NOMO-1 (cell line): Measurements from ENCODE around the gene KCNJ10.

Experiments
- DNase-seq, 2 experiments: peaks; one replicate each; lab custom pipeline; 2025; ENCODE audit not compliant: unreplicated experiment in 2 of 2; lab: John Stamatoyannopoulos, UW

Gene KCNJ10

DNA sequence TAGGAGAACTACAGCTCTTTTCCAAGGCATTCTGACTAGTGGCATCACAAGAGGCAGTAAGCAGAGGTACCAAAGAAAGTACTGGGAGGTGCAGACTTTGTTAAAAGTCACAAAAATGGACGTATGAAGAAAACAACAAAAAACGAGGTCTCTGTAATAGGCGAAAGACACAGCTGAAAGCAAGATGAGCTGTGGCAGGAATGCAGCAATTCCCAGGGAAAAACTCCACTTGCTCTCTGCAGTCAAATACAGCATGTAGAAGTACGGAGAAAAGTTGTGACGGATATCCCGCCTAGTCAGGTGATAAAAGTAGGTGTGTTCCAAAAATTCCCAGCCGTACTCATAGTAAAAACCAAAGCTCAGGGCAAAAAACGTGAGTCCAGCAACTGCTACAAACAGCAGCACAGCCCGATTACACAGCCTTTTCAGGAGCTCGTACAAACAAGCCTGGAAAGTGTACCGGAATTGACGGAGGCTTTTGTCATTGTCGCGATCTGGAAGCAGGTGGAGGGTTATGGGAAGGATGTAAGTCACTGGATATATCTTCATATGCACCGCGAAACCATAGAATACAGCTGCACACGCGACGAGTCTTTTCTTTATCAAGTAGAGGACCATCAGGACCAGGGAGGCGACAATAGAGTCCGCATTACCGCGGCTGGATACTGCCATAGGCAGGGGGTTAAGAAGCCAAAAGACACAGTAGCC, 39.1 kb downstream of the KCNJ10 start:
- peak in 1 of 2 experiments; percentile 12 for DNase-seq

DNA sequence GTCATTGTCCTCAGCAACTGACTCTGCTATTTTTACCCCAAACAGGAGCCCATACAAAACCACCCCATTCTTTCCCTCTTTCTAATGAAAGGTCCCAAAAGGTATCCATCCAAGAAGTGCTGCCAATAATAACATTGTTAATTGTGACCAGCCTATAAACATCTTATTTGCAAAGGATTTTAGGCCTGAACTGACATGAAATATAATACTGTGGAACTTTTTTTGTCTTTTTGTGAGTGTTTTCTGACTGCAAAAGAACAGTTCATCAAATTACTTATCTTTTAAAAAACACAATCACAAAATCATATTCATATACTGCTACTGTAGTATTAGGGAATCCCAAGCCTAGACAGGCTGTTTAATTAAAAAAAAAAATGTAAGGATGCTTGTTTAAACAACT, 41.5 kb downstream of the KCNJ10 start:
- DNase-seq = no peak

DNA sequence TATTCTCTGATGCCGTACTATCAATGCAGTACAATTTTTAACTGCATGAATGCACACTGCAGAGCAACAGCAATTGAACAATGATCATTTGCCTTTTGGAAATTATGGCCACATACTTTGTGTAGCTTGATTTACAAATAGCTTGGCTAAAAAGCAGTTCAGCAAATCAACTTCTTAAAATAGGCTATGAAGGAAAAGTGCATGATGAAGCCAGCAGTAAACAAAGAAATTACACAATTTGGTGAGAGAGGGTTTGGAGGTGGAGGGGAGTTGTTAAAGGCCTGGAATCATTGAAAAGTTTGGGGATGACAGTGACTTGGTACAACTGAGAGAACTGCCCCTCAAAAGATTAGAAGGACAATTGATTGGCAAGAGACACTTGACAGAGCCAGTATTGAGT, 44.6 kb downstream of the KCNJ10 start:
- no peak for DNase-seq

DNA sequence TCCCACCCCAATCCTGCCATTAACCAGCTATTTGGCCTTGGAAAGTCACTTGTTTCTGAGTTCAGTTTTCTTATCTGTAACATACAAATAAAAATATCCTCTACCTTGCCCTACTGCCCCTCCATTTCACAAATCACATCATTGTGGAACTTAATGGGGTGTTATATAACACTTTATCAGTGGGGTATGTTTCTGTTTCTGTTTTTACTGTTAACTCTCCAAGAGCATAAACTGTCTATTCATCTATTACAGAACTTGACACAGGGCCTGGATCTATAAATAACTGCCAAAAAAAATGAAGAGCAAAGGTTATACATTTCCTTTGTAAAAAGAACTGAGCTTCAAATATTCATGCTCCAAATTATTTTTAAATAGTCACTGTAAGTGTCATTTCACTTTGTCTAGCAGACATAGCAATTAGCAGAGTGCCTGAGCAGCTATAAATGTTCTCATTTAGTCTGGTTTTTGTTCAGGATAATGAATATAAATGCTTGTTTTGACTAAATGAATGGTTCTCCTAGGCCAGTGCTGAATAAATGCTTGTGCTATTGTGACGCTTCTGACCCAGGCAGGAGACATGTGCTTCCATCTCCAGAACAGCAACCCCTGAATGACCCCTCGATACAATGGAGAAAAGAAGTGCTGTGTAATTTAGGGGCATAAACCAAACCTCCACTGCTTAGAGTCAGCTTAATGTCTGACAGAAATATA, 45.6 kb downstream of the KCNJ10 start:
- DNase-seq = no peak

DNA sequence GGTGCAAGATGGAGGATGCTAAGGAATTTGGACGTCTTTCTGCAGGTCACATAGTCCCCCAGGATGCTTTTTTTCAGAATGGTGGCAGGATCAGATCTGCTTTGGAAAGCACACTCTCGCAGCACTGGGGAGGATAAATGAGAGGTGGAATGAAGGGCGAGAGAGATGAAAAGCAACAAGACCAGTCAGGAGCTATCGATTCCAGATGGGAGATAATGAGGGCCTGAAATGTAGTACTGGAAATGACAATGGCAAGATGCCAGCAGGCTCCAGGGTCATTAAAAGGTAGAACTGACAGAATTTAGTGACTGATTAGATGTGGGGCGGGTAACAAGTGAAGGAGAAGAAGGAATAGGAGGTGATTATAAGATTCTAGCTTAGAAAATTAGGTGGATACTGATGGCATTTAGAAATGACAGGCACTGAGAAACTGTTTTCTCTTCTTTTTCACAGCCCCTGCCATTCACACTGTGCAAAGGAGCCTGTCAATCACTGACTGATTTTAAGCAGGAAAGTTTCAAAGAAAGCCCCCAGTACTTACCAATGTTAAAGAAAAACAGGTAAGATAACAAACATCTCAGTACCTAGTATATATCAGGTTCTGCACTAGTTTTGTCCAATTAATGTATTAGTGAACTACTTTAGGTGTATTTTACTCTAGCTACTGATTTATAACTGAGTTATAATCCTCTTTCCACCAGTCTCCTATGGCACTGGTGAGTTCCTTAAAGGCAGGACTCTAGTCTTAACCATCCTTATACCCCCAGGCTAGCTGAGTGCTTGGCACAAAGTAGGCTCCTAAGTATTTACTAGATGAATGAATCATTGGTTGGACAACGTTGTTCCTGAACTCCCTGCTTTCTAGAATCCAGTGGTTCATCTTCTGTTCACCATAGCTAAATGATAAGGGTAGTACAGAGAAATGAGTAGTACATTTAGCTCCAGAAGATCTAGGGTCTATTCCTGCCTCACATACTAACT, 47.3 kb downstream of the KCNJ10 start:
- no peak for DNase-seq

DNA sequence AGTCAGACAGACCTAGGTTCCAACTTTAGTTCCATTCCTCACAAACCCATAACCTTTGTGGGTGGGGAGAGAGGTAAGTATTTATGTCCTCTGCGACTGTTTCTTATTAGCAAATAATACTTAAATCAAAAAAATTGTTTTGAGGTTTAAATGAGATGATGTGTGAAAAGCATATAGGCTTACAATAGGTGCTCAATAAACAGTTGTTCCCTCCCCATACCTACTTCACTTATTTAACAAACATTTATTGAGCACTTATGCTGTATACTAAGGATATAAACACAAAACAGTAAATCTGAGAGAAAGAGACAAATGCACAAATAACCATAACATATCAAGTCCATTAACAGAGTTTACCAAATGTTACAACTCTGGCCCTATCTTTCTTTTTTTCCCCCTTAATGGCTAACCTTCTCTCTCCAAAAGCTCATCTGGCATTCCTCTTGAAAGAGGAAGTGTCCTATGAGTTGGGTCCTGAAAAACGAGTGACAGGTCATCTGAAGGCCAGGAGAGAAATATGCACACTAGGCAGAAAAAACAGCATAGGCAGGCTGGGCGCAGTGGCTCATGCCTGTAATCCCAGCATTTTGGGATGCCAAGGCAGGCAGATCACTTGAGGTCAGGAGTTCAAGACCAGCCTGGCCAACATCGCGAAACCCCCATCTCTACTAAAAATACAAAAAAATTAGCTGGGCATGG, 48.4 kb downstream of the KCNJ10 start:
- no peak for DNase-seq

DNA sequence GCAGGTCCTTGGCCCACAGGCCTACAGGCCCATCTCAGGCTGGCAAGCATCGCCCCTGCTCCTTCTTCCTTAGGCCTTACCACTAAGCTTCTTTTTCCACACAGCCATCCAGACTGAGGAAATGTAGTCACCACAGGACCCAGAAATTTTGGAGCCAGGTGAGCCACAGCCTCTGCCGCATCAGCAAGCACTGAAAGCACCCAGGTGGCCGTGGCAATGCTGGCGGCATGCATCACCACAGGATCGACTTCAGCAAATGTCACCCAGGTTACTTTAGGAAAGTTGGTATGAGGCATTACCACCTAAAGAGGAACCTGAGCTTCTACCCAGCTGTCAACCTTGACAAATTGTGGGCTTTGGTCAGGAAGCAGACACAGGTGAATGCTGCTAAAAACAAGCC, 49.8 kb downstream of the KCNJ10 start:
- DNase-seq = no peak

DNA sequence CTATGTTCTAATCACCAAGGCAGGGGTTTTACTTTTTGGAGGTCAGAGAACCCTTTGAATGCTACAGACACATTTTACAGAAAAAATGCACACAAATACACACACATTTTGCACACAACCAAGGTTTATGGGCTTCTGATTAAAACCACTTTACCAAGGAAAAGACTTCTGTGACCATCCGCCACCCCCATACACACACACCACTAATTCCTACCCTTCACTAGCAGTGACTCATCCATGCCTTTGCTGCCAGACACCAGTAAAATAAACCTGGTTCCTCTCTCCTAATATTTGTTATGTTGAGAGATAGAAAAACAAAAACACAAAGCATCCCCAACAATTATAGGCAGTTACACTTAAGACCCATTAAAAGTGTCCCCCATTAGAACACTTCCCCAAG, 51.1 kb downstream of the KCNJ10 start:
- no peak for DNase-seq

DNA sequence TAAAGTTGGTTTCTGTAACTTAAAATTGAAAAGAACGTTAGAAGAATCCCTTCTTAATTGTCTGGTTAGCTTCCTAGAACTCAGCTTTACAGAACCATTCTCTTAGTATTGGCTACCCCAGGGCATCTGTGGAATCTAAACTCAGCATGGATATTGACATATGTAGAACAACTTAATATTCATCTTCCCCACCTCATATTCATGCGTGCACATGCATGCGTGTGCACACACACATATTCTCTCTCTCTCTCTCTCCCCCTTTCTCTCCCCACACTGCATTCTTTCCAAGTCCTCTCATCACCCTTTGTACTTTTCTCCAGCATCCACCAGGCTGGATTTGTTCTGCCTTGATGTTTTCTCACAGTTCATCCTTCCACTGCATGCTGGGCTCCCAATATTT, 51.6 kb downstream of the KCNJ10 start:
- DNase-seq = no peak

DNA sequence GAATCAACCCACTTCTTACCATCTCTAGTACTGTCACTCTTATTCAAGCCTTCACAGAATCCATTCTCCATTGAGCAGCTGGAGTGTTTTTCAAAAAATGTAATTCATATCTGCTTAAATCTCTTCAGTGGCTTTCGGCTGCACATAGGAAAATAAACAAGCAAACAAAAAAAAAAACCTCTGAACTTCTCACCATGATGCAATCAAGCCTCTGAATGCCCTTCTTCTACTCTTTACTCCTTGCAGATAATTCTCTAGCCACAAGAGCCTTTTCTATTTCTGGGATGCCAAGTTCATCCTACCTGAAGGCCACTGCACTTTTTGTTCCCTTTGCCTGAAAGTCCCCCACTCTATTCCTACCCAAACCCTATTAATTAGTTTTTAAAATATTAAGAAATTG, 52.4 kb downstream of the KCNJ10 start:
- DNase-seq = no peak

DNA sequence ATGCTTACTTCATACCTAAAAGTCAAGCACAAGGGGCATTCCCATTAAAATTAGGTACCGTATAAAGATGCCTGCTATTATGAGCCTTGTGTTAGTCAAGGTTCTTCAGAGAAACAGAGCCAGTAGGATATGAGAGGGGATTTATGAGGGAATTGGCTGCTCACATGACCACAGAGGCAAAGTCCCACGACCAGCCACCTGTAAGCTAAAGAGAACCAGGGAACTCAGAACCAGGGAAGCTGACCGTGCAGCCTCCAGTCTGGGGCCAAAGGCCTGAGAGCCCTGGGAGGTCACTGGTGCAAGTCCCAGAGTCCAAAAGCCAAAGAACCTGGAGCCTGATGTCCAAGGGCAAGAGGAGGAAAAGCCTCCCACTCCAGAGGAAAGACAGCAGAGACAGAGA, 58.2 kb downstream of the KCNJ10 start:
- no peak for DNase-seq

DNA sequence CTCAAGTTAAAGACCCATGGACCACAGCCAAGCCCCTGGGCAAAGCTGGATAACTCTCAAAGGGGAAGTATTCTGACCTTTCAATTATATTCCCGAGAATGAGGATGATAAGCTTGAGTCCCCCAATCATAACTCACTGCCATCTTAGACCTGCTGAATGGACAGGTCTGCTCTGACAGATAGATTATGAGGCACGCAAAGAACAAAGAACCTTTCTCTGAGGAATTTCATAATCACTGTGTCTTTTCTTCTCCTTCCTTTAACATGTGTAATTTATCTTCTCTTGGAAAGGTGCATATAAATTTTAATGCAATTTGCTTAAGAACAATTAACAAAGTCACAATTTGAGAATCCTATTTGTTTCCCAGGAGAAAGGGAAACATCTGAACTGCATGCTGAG, 60.2 kb downstream of the KCNJ10 start:
- DNase-seq = no peak

DNA sequence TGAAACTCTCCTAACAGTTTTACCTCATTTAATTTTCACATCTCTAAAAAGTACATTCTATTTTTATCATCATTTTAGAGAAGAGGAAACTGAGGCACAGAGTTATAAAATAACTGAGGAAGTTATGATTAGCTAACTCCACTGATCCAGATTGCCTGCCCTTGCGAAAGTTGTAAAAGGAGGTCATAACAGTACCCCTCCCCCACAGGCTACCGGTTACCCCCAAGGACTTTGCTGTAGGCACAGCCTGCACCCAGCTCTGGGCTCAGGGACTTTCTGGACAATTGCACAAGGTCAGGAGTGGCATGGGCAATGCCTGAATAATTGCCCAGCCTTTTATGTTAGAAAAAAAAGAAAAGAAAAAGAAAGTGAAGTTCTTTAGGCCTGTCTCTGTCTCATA, 60.9 kb downstream of the KCNJ10 start:
- DNase-seq = peak; percentile 19 to 28

DNA sequence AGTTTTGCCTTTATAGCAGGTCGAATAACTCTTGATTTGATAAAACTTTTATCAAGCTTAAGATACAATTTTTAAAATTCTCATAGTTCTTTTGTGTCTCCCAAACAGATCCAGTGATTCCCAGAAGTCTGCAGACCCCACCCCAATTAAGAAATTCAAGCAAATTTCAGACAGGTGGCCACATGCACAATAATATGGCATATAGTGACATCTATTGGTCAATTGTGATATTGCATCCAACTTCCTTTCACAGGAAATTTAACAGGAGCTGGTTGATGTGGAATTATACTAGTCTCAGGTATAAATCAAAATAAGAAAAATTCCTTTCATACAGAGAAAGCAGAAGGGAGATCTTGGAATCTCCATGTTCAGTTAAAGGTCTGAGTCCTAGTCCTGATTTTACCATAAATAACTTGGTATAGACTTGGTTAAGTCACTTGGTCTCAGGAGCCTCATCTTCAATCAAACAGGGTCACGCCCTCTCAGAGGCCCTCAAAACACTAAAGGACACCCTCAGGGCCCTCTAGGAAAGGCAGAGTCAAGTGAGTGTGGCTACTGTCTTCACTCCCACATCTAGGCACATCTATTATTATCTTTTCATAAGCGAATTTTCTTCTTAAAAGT, 62.3 kb downstream of the KCNJ10 start:
- DNase-seq = peak in 1 of 2 experiments; percentile 44

DNA sequence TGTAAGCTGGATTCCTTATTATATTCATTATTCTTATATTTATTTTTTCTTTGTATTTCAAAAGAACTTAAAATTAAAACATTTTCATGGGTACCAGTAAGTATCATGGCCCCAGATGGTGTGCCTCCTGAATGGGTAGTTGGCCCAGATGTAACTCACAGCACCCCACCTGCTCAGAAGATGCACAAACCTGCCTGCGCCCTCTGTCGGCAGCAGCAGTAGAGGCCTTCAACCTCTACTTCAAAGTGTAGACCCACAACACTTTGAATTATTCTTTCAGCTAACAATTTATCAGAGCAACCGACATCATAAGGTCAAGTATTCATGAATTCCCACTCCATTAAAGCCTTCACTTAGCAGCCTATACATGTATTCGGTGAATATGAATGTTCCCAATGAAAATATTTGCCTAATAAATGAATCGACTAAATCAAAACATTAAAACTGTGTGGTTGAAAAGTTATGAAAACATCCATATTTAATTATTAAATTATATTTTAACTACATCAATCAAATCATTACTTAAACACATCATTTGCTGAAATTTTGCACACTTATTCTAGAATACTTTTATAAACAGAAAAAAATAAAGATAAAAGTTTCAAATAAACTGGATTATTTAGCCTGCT, 63.5 kb downstream of the KCNJ10 start:
- DNase-seq = peak; percentile 57 to 62

DNA sequence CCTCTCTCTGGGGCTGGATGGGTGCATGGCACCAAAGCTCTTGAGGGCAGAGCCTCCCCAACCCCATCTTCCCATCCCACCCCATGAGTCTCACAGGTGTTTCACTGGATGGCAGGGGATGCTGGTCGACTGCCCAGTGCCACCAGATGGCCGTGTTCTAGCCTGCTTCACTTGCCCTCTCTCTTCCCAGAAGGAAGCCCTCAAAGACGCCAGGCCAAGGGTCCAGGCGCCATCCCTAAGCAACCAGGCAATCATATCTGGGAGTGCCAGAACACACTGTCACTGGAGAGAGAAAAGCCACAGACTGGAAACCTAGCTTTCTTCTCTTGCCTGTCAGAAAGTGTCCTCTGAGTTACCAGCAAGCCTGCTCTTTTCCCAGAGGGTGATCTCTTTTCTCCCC, 64.9 kb downstream of the KCNJ10 start:
- DNase-seq = no peak

DNA sequence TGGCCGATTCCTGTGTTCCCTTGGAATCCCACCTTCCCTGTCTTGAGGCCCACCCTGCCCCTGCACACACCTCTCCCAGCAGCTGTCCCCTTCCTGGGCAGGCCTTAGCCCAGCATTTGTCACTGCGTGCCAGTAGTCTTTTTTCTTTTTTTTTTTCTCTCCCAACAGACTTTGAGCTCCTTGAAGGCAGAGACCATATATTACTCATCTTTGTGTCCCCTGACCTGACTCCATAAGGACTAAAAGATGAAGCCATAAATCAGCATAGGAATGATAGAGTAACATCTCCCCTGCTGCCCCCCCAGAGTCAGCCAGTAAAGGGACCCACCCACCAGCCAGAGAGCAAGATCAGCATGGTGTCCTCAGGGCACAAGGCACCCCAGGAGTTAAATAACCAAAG, 65.5 kb downstream of the KCNJ10 start:
- no peak for DNase-seq

DNA sequence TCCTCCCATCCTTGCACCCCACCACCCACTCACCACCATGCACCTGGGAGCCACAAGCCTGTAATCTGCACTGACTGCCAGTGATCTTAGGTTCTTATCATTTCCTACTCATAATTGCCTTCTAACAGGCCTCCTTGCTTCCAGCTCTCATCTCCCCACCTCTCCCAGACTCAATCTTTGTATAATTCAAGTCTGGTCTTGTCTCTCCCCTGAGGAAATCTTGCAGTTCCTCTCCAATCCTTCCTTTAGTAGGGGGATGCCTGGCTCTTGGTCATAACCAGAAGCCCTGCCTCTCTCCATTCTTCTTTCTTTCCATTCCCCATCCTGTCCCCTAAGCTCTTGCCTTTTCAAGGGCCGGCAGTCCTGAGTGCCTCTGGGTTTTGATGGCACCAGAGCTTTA, 66.0 kb downstream of the KCNJ10 start:
- no peak for DNase-seq

DNA sequence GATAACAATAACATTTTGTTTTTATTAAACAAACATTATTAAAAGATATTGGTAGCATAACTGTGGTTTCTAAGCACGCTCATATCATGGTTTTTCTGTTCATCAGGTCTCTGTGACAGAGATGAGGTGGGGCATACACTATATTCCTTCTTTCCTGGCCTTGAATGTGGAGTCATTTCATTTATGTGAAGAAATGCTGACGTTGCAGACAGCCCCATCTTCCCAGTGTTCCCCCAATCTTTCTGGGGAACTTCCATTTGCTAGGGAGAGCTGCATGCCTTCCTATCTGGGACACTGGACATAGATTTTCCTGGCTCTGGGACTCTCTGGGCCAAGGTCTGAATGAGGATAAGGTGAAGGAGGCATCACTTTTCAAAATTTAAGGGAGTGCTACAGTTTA, 68.5 kb downstream of the KCNJ10 start:
- no peak for DNase-seq

DNA sequence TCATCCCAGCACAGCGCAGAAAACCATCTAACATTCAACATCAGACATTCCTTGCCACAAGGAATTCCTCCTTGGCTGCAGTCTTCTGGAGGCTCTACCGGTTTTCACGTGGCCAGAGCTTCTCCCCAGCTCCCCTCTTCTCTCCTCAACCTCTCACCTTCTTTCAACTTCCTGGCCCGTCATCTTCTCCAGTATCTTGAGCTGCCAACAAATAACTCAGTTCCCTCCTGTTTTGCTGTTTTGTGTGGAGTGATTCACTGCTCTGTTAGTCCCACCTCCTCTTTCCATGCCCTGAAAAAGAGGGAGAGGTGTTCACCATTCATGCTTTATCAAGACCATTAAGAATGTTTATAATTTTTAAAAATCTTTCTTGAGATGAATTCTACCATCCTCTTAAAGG, 70.8 kb downstream of the KCNJ10 start:
- no peak for DNase-seq
